Body of pancreas (tissue), 4 donors: ENCODE results near the gene LRRC3C.

ENCODE experiments used
- POLR2A ChIP-seq, 3 donors: fragments of 450-650 bp; IDR thresholded peaks; one replicate each; pipeline ENCODE4 v1.6.1; 2016; ENCODE audit warnings: antibody characterized with exemption in 3 of 3, mild to moderate bottlenecking in 2 of 3
- TF ChIP-seq, protein P1 (sequence below), 7 experiments: fragments of 450-650 bp in 4 of 7; fragments of 200-600 bp in 3 of 7; sonication (generic) in 3 of 7; IDR thresholded peaks; one replicate each; pipeline ENCODE4 v1.5.1; 2016 to 2019; ENCODE audit warnings: antibody characterized with exemption in 7 of 7

DNA sequence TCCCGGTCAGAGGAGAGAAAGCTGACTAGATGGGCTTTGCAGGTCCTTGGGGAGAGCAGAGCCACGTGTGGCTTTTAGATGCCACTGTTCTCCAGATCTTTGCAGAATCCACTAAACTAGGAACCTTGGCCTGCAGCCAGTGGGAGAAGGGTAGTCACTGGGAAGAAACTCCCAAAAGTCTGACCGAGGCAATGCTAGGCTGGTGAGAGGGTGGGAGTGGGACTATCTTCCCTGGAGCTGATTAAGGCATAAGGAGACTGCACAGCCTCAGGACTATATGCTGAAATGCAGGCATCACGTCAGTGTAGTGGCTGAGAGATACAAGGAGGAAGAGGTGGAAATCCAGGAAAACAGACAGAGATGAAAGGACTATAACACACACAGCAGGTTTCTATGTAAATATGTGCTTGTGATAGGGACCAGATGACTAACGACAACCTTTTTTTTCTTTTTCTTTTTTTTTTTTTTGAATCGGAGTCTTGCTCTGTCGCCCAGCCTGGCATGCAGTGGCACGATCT, 33.1 kb downstream of the LRRC3C start:
- TF ChIP-seq, protein P1, sequence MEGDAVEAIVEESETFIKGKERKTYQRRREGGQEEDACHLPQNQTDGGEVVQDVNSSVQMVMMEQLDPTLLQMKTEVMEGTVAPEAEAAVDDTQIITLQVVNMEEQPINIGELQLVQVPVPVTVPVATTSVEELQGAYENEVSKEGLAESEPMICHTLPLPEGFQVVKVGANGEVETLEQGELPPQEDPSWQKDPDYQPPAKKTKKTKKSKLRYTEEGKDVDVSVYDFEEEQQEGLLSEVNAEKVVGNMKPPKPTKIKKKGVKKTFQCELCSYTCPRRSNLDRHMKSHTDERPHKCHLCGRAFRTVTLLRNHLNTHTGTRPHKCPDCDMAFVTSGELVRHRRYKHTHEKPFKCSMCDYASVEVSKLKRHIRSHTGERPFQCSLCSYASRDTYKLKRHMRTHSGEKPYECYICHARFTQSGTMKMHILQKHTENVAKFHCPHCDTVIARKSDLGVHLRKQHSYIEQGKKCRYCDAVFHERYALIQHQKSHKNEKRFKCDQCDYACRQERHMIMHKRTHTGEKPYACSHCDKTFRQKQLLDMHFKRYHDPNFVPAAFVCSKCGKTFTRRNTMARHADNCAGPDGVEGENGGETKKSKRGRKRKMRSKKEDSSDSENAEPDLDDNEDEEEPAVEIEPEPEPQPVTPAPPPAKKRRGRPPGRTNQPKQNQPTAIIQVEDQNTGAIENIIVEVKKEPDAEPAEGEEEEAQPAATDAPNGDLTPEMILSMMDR (IDR thresholded peaks at IDR 0.05) = no peak
- TF ChIP-seq POLR2A (IDR thresholded peaks at IDR 0.05) = no peak
